Activated naive CD8-positive, alpha-beta T cell treated with anti-CD3 and anti-CD28 coated beads, Interleukin-2, amount 10 ng/mL, durations not matched to agents 7 days and 5 days (primary cell): ENCODE results near the gene ENTR1. TPM values are rescaled to one million over a fixed set of nuclear protein-coding genes. Genes with fewer than 3 reads are reported as not detected.
"Not testable (repeated sequence)": the region's sequence is repeated elsewhere in the genome, so short reads cannot be mapped to it uniquely, and the experiment has no call there.

Experiments used
- ATAC-seq: fragments of 150-1000 bp; cut with Tn5 transposase; one replicate; pipeline ENCODE4 v1.10.0; 2021; ENCODE audit warnings: low read depth, moderate library complexity
- POLR2A ChIA-PET: fragments of 350-600 bp; sonication (Branson Sonifier 250); formaldehyde crosslinking; loops from one replicate; lab custom pipeline; 2021; ENCODE audit warnings: antibody characterized with exemption; lab: Charles Lee
- DNase-seq: peaks from one replicate; pipeline ENCODE4 v3.0.0; 2021
- H3K27ac Mint-ChIP-seq: one replicate; pipeline ENCODE4 v1.8.0; 2022; ENCODE audit warnings: mild to moderate bottlenecking, mixed read lengths
- H3K27me3 Mint-ChIP-seq: one replicate; pipeline ENCODE4 v1.8.0; 2022; ENCODE audit warnings: mild to moderate bottlenecking, moderate library complexity, mixed read lengths
- H3K36me3 Mint-ChIP-seq: one replicate; pipeline ENCODE4 v1.8.0; 2021; ENCODE audit warnings: mild to moderate bottlenecking, mixed read lengths
- H3K4me1 Mint-ChIP-seq: one replicate; pipeline ENCODE4 v1.8.0; 2021; ENCODE audit warnings: mixed read lengths
- H3K4me3 Mint-ChIP-seq: one replicate; pipeline ENCODE4 v1.8.0; 2022; ENCODE audit warnings: mild to moderate bottlenecking, moderate library complexity, mixed read lengths
- H3K9me3 Mint-ChIP-seq: one replicate; pipeline ENCODE4 v1.8.0; 2021; ENCODE audit warnings: mixed read lengths
- total RNA-seq, 2 experiments: library from RNA; stranded (reverse); gene quantifications; one replicate each; pipeline ENCODE4 v1.2.3, GENCODE V29; 2021

Gene ENTR1
- total RNA-seq, 2 experiments from 2014 or later = 55.5 to 56.2 TPM

GRCh38 chr9:136421791-136422190, 11.4 kb upstream of the ENTR1 start:
- Mint-ChIP-seq H3K4me1 (no peaks in the 10 kb centered on the region), H3K9me3 (no peaks in the 10 kb centered on the region), H3K27ac (no peak overlapping the region), H3K4me3 (no peak overlapping the region), H3K27me3 (no peaks in the 10 kb centered on the region), H3K36me3 (peaks cover 4% of the 10 kb centered on the region)
- POLR2A ChIA-PET = no interaction called here
- ATAC-seq (no peak), DNase-seq (no peak)

GRCh38 chr9:136419092-136419420, 8.6 kb upstream of the ENTR1 start:
- no peak overlapping the region for H3K27ac Mint-ChIP-seq
- ATAC-seq (no peak), DNase-seq (no peak)
- H3K9me3 Mint-ChIP-seq = no peaks in the 10 kb centered on the region
- H3K36me3 Mint-ChIP-seq = peaks cover 8% of the 10 kb centered on the region
- no peak overlapping the region for H3K4me3 Mint-ChIP-seq
- POLR2A ChIA-PET = no interaction called here
- H3K27me3 Mint-ChIP-seq = no peaks in the 10 kb centered on the region
- no peaks in the 10 kb centered on the region for H3K4me1 Mint-ChIP-seq

- Mint-ChIP-seq H3K9me3 (no peaks in the 10 kb centered on the region), H3K4me1 (no peaks in the 10 kb centered on the region), H3K36me3 (peaks cover 8% of the 10 kb centered on the region), H3K27me3 (no peaks in the 10 kb centered on the region), H3K27ac (no peak overlapping the region), H3K4me3 (no peak overlapping the region)
- DNase-seq (no peak), ATAC-seq (no peak)
- POLR2A ChIA-PET = no interaction called here
Observed at GRCh38 chr9:136418182-136419091, 8.0 kb upstream of the ENTR1 start.

GRCh38 chr9:136416914-136417313, 6.5 kb upstream of the ENTR1 start:
- H3K9me3 Mint-ChIP-seq = no peaks in the 10 kb centered on the region
- POLR2A ChIA-PET = no interaction called here
- no peaks in the 10 kb centered on the region for H3K27me3 Mint-ChIP-seq
- ATAC-seq (no peak), DNase-seq (no peak)
- no peak overlapping the region for H3K4me3 Mint-ChIP-seq
- H3K36me3 Mint-ChIP-seq = peaks cover 8% of the 10 kb centered on the region
- peaks cover 4% of the 10 kb centered on the region for H3K4me1 Mint-ChIP-seq
- no peak overlapping the region for H3K27ac Mint-ChIP-seq

- Mint-ChIP-seq H3K4me3 (no peak overlapping the region), H3K4me1 (peaks cover 8% of the 10 kb centered on the region), H3K27me3 (no peaks in the 10 kb centered on the region), H3K27ac (no peak overlapping the region), H3K36me3 (peaks cover 8% of the 10 kb centered on the region), H3K9me3 (no peaks in the 10 kb centered on the region)
- ATAC-seq (no peak), DNase-seq (no peak)
- POLR2A ChIA-PET = no interaction called here
Observed at GRCh38 chr9:136416427-136416826, 6.0 kb upstream of the ENTR1 start.

GRCh38 chr9:136412962-136413361, 2.5 kb upstream of the ENTR1 start:
- Mint-ChIP-seq H3K4me3 (no peak overlapping the region), H3K9me3 (no peaks in the 10 kb centered on the region), H3K27me3 (no peaks in the 10 kb centered on the region), H3K4me1 (peaks cover 27% of the 10 kb centered on the region), H3K27ac (no peak overlapping the region), H3K36me3 (peaks cover 13% of the 10 kb centered on the region)
- no peak for ATAC-seq
- POLR2A ChIA-PET = no interaction called here
- no peak for DNase-seq

- Mint-ChIP-seq H3K4me3 (peak overlapping the region; percentile 94), H3K27ac (peak overlapping the region; percentile 88), H3K36me3 (peaks cover 22% of the 10 kb centered on the region), H3K4me1 (peaks cover 27% of the 10 kb centered on the region), H3K9me3 (no peaks in the 10 kb centered on the region), H3K27me3 (no peaks in the 10 kb centered on the region)
- POLR2A ChIA-PET = interaction anchor here (1.0 to 1.1 kb wide), 2 partner anchors 48 to 304 kb away, joined by 3 to 4 read pairs; partner anchors contain the start of gene DNLZ
- DNase-seq (no peak), ATAC-seq (no peak)
Observed at GRCh38 chr9:136411378-136411777, 964 bp upstream of the ENTR1 start.

GRCh38 chr9:136409557-136410455, 608 bp downstream of the ENTR1 start:
- ATAC-seq = peak; percentile 12
- POLR2A ChIA-PET = interaction anchor here (0.6 to 1.8 kb wide), 7 partner anchors 9 to 75 kb away, joined by 3 to 7 read pairs (median 3); partner anchors contain the start of gene DNLZ
- peaks cover 24% of the 10 kb centered on the region for H3K36me3 Mint-ChIP-seq

GRCh38 chr9:136407911-136408310, 2.5 kb downstream of the ENTR1 start:
- DNase-seq (no peak), ATAC-seq (no peak)
- Mint-ChIP-seq H3K4me1 (peaks cover 50% of the 10 kb centered on the region), H3K9me3 (no peaks in the 10 kb centered on the region), H3K36me3 (peaks cover 24% of the 10 kb centered on the region), H3K27ac (no peak overlapping the region), H3K4me3 (no peak overlapping the region), H3K27me3 (no peaks in the 10 kb centered on the region)
- POLR2A ChIA-PET = interaction anchor here (0.7 kb wide), 1 partner anchor 42 kb away, joined by 7 read pairs; no protein-coding TSS in a partner anchor

More at GRCh38 chr9:136409557-136410455, 608 bp downstream of the ENTR1 start:
- peak; percentile 57 for DNase-seq
- H3K27ac Mint-ChIP-seq = peak overlapping the region; percentile 90
- peak overlapping the region; percentile 86 for H3K4me3 Mint-ChIP-seq
- H3K9me3 Mint-ChIP-seq = no peaks in the 10 kb centered on the region
- H3K4me1 Mint-ChIP-seq = peaks cover 34% of the 10 kb centered on the region
- H3K27me3 Mint-ChIP-seq = no peaks in the 10 kb centered on the region

GRCh38 chr9:136407061-136407460, 3.4 kb downstream of the ENTR1 start:
- POLR2A ChIA-PET, H3K27ac Mint-ChIP-seq, H3K4me3 Mint-ChIP-seq, ATAC-seq, H3K9me3 Mint-ChIP-seq, DNase-seq, H3K27me3 Mint-ChIP-seq: not testable (repeated sequence)
- peaks cover 31% of the 10 kb centered on the region for H3K36me3 Mint-ChIP-seq
- peaks cover 53% of the 10 kb centered on the region for H3K4me1 Mint-ChIP-seq

- not testable (repeated sequence) for H3K27ac Mint-ChIP-seq, H3K4me3 Mint-ChIP-seq, H3K27me3 Mint-ChIP-seq, H3K9me3 Mint-ChIP-seq, ATAC-seq, DNase-seq
- POLR2A ChIA-PET = interaction anchor here (1.2 kb wide), 1 partner anchor 134 kb away, joined by 3 read pairs; no protein-coding TSS in a partner anchor
- H3K4me1 Mint-ChIP-seq = peaks cover 44% of the 10 kb centered on the region
- H3K36me3 Mint-ChIP-seq = peaks cover 36% of the 10 kb centered on the region
Observed at GRCh38 chr9:136405904-136406303, 4.5 kb downstream of the ENTR1 start.

GRCh38 chr9:136405481-136405880, 4.9 kb downstream of the ENTR1 start:
- POLR2A ChIA-PET = interaction anchor here (1.2 kb wide), 1 partner anchor 134 kb away, joined by 3 read pairs; no protein-coding TSS in a partner anchor
- no peak for ATAC-seq

GRCh38 chr9:136404801-136405136, 5.6 kb downstream of the ENTR1 start:
- no peak for DNase-seq
- Mint-ChIP-seq H3K27ac (peak overlapping the region; percentile 74), H3K36me3 (peaks cover 36% of the 10 kb centered on the region), H3K9me3 (no peaks in the 10 kb centered on the region), H3K27me3 (no peaks in the 10 kb centered on the region), H3K4me3 (peak overlapping the region; percentile 69), H3K4me1 (peaks cover 45% of the 10 kb centered on the region)
- no peak for ATAC-seq
- POLR2A ChIA-PET = interaction anchor here (0.5 to 2.6 kb wide), 5 partner anchors 34 to 246 kb away, joined by 3 to 15 read pairs (median 5); partner anchors contain the start of gene DNLZ

More at GRCh38 chr9:136405481-136405880, 4.9 kb downstream of the ENTR1 start:
- DNase-seq = no peak
- Mint-ChIP-seq H3K9me3 (no peaks in the 10 kb centered on the region), H3K4me1 (peaks cover 47% of the 10 kb centered on the region), H3K27me3 (no peaks in the 10 kb centered on the region), H3K4me3 (no peak overlapping the region), H3K27ac (no peak overlapping the region), H3K36me3 (peaks cover 36% of the 10 kb centered on the region)
